Activated T-helper 9 cell treated with anti-CD3 and anti-CD28 coated beads, Interleukin-2, amount 50 U/mL, for 16 hours (primary cell): ENCODE measurements around the gene AGER.
"Not testable (repeated sequence)": the region's sequence is repeated elsewhere in the genome, so short reads cannot be mapped to it uniquely, and the experiment has no call there.

Experiments used
- DNase-seq: peaks from one replicate; pipeline ENCODE4 v3.0.0-alpha.2; 2020; ENCODE audit warnings: low read depth

The AGER gene

DNA sequence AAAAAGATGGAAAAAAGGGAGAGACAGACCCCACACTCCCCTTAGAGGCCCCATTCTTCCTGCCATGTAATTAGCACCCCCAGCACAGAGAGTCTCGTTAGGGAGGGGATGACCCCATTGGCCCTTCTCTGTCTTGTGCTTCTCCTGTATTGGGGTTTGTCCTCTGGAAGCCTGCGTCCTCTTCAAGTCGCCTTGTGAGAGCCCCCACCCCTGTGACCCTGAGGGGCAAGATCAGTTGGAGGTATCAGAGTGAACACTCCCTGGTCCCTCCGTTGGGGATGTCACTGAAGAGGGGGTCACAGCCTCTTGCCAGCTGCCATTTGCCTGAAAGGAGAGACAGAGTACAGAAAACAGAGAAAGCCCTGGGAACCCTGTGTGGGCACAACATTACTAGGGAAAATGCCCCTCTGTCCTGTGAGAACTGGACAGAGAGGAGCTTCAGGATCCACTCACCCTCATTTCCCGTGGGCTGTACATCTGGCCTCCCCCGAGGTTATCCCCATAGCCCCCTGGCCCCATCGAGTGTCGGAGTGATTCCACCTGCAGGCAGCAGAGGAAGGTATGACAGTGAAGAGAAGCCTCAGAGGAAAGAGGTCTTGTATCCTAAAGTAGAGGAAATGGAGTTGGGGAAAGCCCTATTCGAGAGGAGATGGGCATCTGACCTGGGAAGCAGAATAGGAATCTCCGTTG lies 2.2 kb upstream of the AGER start:
- not testable (repeated sequence) for DNase-seq

DNA sequence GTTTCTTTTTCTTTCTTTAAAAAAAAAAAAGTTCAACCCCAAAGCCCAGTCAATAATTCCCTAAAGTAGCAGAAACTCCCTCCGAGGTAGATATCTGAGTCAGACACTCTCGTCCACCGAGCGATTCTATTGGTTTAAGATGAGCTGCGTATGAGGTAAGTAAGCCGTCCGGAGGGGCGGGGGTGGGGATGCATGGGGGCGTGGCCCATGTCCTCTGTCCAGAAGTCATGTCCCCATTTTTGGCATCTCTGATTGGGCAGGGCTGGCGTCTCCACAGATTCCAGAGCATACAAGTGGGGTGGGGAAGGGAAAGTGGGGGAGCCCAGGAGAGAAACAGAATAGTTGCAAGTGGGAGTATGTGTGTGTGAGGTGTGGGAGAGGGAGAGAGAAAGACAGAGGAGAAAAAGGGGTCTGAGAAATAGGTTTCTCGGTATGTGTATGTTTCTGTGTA lies 1.7 kb upstream of the AGER start:
- peak; percentile 55 for DNase-seq

DNA sequence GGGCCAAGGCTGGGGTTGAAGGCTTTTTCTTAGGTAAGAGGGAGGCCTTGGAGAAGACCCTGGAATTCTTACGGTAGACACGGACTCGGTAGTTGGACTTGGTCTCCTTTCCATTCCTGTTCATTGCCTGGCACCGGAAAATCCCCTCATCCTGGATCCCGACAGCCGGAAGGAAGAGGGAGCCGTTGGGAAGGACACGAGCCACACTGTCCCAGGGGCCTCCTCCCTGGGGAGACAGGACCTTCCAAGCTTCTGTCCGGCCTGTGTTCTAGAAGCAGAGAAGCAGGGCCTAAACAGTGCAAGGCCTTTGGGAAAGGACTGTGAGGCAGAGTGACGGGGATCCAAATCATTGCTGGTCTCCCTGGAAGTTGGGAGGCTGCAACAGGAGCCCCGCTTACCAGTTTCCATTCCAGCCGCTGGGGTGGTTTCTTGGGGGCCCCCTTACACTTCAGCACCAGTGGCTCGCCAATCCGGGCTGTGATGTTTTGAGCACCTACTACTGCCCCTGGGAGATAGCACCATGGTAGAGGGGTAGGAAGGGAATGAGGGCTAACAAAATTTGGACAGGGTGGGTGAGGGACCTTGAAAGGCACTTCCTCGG lies 470 bp downstream of the AGER start:
- no peak for DNase-seq

DNA sequence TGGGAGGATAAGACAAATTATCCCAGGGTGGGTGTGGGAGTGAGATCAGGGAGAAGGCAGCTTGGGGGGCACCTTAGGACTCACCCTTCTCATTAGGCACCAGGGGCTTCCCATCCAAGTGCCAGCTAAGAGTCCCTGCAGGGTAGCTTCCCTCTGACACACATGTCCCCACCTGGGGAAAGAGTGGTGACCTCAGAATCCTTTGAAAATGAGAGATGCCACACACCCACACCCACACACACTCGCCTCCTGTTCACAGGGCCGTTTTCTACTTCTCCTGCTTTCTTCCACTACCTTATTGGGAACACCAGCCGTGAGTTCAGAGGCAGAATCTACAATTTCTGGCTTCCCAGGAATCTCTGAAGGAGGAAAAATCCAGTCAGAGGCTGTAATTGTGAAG lies 1.0 kb downstream of the AGER start:
- no peak for DNase-seq

DNA sequence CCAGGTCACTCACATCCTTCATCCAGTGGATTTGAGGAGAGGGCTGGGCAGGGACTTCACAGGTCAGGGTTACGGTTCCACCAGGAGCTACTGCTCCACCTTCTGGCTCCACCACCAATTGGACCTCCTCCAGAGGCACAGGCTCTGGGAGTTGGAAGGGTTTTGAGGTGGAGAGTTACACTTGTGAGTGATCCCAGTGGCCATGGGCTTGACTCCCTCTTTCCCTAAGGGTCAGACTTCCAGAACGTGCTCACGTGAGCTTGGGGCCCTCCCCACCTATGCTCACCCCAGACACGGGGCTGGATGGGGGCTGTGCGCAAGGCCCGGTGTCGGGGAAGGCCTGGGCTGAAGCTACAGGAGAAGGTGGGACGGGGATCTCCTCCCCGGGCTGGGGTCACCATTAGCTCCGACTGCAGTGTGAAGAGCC lies 1.5 kb downstream of the AGER start:
- DNase-seq, result no peak

DNA sequence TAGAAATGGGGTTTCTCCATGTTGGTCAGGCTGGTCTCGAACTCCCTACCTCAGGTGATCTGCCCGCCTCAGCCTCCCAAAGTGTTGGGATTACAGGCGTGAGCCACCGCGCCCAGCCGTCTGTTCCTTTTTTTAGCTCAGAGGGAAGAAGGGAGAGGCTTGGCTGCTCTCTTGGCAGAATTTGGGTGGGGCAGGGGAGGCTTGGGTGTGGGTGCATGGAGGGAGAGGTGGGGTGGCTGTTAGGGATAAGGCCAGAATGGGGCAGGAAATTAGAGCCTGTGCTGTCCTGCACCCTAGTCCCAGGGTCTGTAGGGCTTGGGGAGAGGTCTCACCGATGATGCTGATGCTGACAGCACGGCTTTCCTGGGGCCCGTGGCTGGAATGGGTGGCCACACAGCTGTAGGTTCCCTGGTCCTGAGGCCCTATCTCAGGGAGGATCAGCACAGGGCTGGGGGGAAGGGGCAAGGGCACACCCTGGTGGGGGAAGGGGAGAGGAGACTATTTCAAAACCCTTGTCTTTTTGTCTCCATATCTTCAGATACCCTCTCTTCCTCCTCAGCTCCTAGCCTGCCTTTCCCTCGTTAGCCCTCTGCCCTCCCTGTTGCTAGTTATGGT lies 2.0 kb downstream of the AGER start:
- DNase-seq, result no peak

DNA sequence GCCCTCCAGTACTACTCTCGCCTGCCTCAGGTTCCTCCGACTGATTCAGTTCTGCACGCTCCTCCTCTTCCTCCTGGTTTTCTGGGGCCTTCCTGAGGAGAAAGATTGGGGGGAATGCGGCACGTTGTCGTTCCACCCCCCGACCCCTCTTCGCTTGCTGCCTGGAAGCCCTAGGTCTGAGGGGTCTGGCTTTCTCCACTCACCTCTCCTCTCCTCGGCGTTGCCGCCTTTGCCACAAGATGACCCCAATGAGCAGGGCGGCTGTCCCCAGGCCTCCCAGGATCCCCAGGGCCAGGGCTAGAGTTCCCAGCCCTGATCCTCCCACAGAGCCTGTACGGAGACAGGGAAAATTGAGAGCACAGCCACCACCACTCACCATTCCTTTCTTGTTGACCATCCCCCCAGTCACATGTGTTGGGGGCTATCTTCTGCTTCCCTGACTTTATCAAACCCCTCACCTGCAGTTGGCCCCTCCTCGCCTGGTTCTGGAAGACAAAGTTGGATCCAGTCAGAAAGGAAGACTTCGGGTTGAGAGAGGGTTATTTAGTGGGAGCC lies 2.8 kb downstream of the AGER start:
- no peak for DNase-seq

DNA sequence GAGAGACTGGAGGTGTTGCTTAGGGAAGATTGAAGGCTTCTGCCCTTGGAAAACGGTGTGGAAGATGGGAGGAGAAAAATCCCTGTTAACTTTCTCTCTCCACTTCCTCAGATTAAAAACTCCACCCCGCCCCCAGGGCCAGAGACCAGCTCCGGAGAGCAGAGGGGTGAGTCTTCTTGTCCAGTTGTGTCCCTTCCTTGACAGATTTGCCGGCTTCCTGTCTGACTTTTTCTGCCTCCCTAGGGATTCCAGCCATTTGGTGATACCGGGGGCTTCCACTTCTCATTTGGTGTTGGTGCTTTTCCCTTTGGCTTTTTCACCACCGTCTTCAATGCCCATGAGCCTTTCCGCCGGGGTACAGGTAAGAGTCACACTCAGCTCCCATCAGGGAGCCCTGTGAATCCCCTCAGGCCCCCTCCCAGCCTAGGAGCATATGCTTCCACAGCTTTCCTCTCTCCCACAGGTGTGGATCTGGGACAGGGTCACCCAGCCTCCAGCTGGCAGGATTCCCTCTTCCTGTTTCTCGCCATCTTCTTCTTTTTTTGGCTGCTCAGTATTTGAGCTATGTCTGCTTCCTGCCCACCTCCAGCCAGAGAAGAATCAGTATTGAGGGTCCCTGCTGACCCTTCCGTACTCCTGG lies 4.2 kb downstream of the AGER start:
- no peak for DNase-seq

DNA sequence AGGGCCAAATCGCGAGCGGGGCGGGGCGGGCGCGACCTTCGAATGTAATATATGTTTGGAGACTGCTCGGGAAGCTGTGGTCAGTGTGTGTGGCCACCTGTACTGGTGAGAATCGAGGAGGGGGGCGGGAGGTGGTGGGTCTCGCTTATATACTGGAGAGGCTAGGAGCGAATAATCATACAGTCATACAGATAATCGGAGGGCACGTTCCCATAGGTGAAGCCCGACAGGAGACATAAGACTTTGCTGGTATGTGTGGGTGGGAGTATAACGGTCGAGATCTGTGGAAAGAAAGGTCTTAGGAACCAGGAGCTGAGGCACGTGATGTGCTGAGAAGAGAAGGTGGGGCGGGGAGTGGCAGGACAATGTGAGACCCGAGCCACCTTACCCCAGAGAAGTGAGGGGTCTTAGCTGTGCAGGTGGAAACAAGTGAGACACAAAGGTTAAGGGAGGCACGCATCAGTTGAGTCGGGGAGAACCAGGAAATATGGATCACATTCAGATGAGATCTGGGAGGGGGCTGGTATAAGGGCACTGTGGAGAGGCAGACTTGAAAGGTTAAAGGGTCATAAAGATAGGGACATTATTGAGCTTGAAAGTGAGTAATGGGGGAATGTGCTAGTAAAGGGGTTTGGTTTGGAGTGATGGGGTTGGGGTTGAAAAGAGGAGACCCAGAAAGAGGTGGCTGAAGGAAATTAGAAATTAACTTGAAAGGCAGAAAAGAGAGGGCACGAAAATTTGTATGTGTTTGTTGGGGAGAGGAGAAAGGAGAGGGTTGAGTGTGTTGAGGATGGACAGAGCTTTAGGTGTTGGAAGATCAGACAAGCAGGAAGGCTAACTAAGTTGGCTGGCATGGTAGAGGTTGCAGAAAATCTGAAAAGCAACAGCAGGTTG lies 5.3 kb downstream of the AGER start:
- DNase-seq, result no peak

DNA sequence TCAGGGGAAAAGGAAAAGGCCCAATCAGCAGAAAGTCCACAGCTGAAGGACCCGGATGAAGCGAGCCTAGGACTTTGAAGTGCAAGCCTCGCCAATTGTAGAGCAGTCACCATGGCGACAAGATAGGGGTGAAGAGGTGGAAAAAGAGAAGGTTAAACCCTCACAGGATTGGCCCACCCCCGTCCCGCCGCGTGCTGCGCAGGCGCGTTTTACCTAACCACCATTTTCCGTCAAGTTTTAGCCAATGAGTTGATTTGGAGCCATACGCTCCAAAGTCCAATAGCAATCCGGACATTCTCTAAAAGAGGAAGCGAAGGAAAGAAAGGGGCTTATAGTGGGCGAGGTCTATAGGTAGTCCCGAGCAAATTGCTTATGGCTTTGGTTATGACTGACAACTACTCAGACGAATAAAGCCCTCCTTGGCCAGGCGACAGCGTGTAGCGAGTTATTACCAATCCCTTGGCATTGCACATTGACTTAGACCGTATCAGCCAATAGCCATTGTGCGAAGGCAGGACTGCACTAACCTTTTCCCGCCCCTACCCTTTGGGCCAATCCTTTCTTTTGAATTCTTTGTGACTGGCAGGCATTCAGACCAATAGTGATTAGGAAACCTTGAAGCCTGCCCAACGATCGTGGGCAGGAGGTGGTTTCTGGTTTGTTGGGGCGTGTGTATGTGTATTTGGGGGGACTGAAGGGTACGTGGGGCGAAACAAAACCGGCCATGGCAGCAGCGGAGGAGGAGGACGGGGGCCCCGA lies 6.1 kb downstream of the AGER start, which contains the start of gene RNF5:
RNF5 (plus strand) TSS at position 618 of the 759 bp plus-strand sequence; CDS start at position 725, 107 bp downstream.
- DNase-seq, result peak; percentile 86

DNA sequence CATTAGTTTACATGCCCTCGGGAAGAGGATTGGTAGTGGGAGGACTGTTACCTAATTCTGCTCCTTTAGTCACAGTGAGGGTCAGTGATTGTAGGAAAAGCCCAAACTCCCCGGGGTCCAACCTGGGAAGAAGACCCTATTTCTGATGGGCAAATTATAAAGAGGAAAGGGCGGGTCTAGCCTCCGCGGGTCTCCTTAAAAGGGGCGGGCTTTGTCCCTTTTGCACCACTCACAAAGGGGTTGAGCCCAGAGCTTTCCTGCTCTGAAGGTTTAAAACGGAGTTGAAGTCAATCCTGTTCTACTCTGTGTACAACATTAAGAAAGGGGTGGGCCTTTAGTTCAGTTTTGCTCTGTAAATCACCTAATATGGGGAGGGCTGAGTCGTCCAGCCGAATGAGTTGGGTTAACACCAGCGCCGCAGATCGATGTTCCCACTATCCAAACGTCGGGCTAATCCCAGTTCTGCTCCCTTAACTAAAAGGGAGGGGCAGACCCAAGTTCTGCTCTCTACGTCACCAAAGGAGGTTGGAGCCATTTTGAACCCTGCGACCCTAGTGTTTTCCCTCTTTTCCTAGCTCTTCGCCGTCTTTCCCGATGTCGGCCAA lies 6.8 kb downstream of the AGER start:
- DNase-seq, result no peak

DNA sequence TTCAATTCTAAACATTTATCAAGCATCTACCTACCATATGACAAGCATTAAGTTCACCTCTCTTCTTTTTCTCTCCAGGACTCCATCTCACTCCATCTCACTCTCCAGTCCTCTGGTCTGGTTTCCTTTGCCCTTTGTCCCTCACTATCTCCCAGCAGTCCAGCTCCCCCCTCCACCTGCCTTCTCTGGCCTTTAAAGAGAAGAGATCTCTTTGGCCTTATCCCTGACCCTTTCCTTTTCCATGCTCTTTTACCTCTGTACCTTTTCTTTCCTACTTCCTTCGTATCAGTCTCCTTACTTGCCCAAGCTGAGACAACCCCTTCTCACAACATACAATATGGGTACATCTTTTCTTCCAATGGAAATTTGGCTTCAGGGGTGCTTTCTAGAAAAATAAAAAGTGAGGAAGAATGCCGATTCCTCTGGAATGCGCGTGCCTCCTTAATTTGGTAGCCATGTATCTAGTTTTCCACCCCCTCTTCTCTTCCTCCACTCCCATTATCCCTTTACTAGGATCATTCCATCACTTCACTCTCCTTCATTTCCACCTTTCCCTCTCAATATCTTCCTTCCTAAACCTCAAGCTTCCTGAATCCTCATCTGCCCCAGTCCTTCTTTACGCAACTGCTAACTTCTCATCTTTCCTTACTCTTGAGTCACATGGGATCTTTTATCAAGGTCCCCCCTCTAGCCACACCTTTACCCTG lies 7.4 kb downstream of the AGER start:
- no peak for DNase-seq

DNA sequence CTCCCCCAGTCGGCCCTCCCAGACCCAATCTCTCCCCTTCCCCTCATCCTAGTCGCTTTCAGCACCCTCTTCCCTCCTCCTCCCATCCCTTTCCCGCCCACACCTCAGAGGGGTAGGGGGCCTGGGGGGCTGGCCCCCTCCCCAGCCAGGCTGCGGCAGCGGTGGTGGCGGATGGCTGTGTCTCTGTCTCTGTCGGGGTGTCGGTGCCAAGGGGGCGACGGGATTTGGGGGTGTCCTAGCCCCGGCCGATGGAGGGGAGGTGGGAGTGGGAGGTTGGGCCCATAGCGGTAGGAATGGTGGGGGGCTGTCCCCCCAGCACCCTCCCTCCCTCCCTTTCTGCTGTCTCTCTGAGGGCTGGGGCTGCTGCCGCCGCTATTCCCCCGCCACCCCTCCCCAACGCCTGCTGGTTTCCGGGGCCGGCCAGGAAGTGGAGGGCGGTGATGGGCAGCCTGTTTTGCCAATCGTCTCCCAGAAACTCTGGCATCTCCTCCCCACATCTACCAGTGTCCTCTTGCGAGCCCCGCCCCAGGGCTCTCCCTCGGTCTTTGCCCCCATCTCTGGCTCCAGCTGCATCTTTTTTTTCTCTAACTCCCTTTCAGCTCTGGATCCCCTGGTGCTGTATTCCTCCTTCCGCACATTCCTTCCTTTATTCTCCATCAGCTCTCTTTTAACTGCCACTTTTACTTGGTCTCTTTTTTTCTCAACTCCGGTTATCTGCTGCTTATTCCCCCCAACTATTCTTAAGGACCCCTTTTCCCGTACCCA lies 8.2 kb downstream of the AGER start, which contains the start of gene AGPAT1:
AGPAT1 (minus strand) TSS at position 374 of the 765 bp plus-strand sequence. CDS start 4,588 bp downstream, outside the sequence.
- peak; percentile 93 for DNase-seq

DNA sequence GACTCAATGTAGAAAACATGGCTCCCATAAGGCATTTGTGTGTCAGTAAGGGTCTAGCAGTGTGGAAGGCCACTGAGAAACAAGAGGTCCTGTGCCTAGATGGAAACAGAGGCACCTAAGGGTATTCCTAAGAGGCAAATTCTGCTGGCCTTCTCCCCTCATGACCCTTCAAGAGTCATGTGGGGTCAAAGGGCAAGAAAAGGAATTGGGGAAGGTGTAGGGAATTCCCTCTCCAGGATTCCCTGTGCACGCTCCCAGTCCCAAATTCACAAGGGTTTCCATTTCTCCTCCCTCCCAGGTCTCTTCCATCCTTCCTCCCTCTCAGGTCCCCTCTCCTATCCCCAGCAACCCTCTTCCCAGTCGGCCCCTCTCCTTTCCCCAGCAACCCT lies 8.7 kb downstream of the AGER start:
- no peak for DNase-seq

DNA sequence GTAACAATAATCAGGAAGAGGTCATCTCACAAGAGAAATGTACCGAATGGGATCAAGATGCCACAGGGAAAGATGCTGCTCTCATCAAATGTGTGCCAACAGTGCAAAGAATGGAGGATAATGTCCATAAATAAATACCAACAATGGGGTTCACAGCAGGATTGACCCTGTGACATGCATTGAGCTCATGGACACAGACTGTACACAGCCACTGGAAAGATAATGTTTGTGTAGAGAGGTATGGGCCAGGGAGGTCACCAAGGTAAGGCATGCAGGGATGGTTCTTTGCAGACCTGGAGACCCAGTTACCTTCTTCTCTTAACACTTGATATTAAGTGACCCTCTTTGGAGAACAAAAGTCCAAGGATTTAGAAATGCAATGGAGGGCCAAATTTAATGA lies 9.6 kb downstream of the AGER start:
- DNase-seq, result no peak

DNA sequence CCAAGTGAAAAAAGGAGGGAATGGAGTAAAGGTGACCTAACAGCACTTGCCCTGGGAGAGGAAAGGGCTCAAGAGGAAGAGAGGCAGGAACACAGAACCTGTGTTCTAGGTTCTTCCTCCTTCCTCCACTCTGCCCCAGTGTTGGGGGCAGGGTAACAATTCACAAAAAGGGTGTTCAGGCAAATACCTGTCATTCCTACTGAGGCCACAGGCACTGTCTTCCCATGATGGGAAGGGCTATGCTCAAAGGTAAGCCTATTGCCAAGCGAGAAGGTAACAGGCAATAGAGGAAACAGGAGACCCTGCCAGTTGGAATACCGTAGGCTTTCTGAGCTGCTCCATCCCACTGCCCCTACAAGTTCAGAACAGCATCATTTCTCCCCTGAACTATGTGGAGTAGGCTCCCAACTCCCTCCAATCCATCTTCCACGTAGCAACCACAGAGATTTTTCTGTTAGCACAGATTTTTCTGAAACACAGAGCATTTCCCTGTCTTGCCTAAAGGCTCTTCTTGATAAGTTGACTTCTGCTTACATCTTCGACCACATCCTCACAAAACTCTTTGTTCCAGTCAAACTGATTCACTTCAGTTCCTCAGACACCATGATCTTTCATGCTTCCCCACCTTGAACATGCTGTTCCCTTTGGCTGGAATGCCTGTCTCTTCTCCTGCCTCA lies 10.9 kb downstream of the AGER start:
- DNase-seq, result no peak

DNA sequence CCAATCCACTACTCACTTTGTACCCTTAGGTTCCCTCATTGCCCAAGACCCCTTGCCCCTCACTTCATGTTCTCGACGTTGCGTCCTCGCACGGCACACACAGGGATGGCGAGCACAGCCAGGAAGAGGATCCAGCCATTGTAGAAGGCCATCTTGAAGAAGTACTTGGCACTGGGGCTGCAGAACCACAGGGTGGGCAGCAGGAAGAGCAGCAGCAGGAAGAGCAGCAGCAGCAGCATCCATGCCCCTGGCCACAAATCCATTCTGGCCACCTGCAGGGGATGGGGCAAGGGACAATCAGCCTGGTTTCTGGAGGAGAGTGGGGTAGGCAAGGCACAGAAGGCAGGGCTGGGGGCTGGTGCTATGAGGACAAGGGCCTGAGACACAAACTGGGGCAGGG lies 12.8 kb downstream of the AGER start:
- no peak for DNase-seq

DNA sequence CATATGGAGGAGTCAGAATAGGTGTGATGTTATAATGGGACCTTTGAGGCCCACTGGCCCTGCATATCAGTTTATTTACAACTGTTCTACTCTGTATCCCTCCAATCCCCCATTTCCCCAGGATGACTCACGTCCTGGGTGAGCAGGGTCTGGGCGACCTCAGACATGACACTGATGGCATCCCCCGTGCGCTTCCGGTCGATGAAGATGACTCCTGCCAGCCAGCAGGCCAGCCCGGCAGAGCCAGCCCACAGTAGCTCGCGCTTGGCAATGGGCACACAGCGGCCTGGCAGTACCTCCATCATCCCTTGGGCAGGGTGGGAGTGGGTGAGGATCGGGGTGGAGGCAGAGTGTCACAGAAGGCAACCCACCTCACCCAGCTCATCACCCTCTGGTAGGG lies 13.8 kb downstream of the AGER start:
- DNase-seq, result no peak
